ENCODE results near the gene ADAM12.
"Not testable (repeated sequence)": the region's sequence is repeated elsewhere in the genome, so short reads cannot be mapped to it uniquely, and the experiment has no call there.

ADAM12 gene

GRCh38 chr10:125999694-126000093 is 388.6 kb downstream of the ADAM12 start:
- in situ Hi-C loops (cut with HindIII; ENCODE audit: low sequenced_read_pairs) = no loop called here

DNA sequence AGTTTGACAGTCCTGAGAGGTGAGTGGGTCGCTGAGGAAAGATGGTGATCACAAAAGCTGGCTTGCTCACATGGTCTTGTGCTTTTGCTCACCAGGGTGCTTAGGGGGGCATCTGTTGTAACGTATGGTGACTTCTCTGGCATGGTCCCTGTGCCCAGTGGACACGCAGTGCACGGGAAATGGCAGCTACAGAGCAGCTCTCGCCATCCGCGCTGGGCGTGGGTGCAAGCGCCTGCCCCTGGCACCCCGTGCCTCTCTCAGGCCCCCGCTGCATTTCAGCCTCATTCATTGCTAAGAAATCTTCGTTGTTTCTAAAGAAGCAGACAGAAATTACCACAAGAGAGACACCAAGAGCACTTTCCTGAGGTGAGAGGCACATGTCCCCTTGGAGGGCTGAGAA is 390.7 kb downstream of the ADAM12 start:
- in situ Hi-C loops (cut with HindIII; ENCODE audit: low sequenced_read_pairs) = no loop called here

DNA sequence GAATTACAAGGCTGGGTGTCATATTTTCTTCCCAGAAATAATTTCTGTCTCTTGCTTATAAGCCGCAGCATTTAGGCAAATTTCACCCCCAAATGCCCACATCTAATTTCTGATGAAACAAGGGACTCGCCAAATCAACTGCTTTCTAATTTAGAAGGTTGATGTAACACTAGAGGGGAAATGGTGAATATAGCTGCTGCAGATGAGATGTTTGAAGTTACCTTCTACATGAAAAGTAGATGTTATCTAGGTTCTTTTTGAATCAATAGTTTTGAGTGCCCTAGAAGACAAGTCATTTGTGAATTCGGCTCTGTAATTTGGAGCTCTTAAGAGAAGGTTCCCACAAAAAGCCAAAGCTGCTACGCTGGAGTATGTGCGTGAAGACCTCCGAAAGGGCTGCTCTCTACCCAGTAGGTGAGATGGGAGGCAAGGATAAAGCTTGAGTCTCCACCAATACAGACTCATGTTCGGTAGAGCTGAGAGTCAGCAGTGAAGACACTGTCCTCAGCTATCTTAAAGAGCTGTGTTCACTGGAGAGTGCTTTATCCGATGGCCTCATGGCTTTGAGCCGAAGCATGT is 392.5 kb downstream of the ADAM12 start:
- in situ Hi-C loops (cut with HindIII; ENCODE audit: low sequenced_read_pairs) = no loop called here

GRCh38 chr10:125994601-125995000 is 393.7 kb downstream of the ADAM12 start:
- in situ Hi-C loops (cut with HindIII; ENCODE audit: low sequenced_read_pairs) = no loop called here

GRCh38 chr10:125992254-125992653 is 396.0 kb downstream of the ADAM12 start:
- in situ Hi-C loops (cut with HindIII; ENCODE audit: low sequenced_read_pairs) = no loop called here

DNA sequence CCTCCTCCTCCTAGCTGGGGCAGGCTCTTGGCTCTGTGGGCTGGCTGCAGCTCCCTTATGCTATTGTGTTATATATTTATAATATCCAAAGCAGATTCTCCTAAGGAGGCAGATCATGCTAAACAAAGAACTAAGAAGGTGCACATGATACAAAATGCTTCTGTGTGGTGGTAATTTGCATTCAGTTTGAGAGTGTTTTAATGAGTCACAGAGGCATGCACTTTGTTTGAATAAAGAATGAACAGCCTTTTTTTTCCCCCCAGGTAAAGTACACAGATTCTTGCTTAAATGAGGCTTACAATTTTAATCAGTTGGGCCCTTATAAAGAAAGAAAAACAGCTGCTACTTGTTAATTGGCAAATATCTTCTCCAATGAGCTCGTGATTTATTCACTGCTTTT is 396.9 kb downstream of the ADAM12 start:
- in situ Hi-C loops (cut with HindIII; ENCODE audit: low sequenced_read_pairs) = no loop called here

DNA sequence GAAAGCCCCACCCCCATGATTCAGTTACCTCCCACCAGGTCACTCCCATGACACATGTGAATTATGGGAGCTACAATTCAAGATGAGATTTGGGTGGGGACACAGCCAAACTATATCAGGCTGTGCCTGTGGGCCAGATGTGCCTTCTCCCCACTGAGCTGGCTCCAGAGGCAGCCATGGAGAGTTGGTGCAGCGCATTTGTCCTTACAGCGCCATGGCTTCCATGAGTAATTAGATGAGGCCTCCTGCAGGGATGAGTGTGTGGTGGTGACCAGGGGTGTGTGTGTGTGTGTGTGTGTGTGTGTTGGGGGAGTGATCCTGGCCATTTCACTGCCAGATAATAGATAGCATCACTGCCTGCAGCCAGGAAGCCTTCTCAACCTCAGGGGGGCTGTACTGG is 397.3 kb downstream of the ADAM12 start:
- in situ Hi-C loops (cut with HindIII; ENCODE audit: low sequenced_read_pairs) = no loop called here

DNA sequence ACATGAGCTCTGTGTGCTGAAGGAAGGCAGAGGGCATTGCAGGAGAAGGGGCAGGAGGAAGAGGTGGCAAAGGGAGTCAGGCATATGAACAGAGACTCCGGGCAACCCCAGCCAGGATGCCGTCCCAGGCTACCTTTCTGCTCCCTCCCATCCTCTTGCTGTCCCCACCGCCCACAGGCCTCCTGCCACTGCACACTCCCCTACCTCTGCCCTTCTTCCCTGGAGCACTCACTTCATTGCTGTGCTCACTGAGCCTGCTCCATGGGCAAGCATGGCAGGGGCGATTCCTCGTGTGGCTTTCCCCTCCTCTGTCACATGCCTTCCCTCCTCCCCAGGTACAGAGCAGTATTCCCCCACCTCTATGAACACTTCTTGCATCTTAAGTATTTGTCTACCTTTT is 398.5 kb downstream of the ADAM12 start:
- in situ Hi-C loops (cut with HindIII; ENCODE audit: low sequenced_read_pairs) = no loop called here

GRCh38 chr10:125985557-125986240 is 402.6 kb downstream of the ADAM12 start:
- in situ Hi-C loops (cut with HindIII; ENCODE audit: low sequenced_read_pairs) = no loop called here

GRCh38 chr10:125984865-125985495 is 403.3 kb downstream of the ADAM12 start:
- in situ Hi-C loops (cut with HindIII; ENCODE audit: low sequenced_read_pairs) = no loop called here

DNA sequence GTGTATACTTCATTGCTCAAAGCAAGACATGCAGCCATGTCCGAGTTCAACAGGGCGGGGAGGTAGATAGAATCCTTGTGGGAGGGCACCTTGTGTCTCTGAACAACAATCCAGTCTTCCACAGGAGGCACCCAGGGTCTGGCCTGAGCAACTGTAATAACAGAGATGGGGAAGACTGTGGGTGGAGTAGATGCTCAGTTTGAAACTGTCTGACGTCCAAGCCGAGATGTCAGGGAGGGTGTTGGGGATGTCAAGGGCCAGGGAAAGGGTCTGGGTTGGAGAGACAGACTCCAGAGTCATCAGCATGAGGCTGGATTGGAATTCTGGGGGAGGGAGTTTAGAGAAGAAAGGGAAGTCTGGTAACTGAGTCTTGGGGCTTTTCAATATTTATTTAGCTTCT is 403.9 kb downstream of the ADAM12 start:
- in situ Hi-C loops (cut with HindIII; ENCODE audit: low sequenced_read_pairs) = no loop called here

DNA sequence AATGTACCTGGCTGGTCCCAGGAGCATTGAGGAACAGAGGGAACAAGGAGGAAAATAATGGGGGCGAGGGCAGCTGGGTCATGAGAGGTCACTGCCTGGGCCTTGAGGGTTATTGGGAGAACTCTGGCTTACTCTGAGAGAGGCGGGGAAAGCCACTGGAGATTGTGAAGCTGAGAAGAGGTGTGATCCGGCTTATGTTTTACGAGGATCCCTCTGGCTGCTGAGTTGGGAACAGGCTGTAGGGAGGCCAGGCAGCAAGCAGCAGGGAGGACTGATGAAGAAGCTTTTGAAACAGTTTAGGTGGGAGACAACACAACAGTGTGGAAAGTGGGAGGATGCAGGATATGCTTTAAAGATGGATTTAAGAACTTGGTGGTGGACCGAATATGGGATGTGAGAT is 404.6 kb downstream of the ADAM12 start:
- in situ Hi-C loops (cut with HindIII; ENCODE audit: low sequenced_read_pairs) = no loop called here

DNA sequence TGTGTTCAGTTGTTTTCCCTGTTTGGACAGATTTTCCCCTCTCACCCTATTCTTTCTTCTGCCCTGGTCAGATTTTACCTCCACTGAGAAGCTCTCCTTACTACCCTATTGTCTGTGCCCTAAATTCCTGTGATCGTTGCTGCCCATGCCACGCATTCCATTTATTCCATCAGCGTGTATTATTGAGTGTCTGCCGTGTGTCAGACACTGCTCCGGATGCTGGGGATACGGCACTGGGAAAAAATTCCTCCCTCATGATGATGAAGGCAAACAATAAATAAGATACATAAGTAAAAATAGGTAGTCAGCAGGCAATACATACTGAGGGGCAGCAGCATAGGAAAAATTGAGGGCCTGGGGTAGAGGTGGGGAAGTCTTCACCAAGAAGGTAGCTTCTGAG is 405.1 kb downstream of the ADAM12 start:
- in situ Hi-C loops (cut with HindIII; ENCODE audit: low sequenced_read_pairs) = no loop called here

- in situ Hi-C loops (cut with HindIII; ENCODE audit: low sequenced_read_pairs) = no loop called here
Observed at GRCh38 chr10:125982260-125982948, 405.9 kb downstream of the ADAM12 start.

- in situ Hi-C loops (cut with HindIII; ENCODE audit: low sequenced_read_pairs) = no loop called here
Observed at GRCh38 chr10:125980521-125981035, 407.7 kb downstream of the ADAM12 start.

DNA sequence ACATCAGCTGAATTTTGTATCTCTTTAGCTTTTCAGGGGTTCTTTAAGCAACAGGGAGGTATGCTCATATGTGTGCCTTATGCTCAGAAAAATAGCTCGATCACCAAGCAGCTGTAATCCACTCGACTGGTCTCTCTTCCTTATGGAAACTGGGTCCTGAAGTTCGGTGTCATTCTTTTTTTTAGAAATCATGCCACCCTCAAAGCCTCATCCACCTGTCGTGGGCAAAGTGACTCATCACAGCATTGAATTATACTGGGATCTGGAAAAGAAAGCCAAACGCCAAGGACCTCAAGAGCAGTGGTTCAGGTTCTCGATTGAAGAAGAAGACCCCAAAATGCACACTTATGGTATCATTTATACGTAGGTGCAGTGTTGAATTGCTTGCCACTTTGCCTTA is 408.3 kb downstream of the ADAM12 start:
- in situ Hi-C loops (cut with HindIII; ENCODE audit: low sequenced_read_pairs) = no loop called here

DNA sequence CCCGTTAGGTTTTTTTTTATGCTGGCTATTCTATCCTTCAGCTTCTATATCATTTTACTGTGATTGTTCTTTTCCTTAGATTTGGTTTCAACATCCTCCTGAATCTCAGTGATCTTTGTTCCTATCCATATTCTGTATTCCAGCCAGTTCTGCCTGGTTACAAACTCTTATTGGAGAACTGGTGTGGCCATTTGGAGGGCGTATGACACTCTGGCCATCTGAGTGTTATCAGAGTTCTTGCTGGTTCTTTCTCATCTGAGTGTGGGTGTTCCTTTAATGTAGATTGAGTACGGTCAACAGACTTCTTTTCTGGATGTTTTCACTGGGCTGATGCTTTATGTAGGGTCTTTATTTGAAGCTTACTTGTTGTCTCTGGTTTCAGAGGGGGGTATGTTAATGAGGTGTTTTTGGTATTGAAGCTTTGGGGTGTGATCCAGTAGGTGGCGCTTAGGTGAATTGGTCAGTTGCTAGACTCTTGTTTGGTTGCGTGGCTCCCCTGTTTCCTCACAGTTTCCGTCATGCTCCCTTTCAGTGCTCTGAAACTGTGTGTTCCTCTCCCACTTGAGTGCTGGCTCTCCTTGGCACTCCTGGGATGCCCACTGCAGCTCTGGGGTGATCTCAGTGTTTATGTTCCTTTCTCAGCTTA is 411.2 kb downstream of the ADAM12 start:
- in situ Hi-C loops (cut with HindIII; ENCODE audit: low sequenced_read_pairs) = no loop called here

- in situ Hi-C loops (cut with HindIII; ENCODE audit: low sequenced_read_pairs) = not testable (repeated sequence)
Observed at GRCh38 chr10:125970077-125970630, 418.1 kb downstream of the ADAM12 start.

DNA sequence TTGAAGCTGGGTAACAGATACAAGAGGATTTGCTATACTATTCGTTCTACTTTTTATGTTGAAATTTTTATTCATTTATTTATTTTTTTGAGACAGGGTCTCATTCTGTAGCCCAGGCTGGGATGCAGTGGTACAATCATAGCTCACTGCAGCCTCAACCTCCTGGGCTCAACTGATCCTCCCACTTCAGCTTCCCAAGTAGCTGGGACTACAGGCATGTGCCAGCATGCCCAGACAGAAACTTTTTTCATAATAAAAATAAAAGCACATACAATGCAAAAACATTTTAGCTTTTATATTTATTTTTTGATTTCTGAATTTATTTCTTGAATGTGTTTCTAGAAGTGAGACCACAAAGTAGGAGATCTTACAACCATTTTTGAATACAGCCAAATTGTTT is 420.7 kb downstream of the ADAM12 start:
- in situ Hi-C loops (cut with HindIII; ENCODE audit: low sequenced_read_pairs) = no loop called here

DNA sequence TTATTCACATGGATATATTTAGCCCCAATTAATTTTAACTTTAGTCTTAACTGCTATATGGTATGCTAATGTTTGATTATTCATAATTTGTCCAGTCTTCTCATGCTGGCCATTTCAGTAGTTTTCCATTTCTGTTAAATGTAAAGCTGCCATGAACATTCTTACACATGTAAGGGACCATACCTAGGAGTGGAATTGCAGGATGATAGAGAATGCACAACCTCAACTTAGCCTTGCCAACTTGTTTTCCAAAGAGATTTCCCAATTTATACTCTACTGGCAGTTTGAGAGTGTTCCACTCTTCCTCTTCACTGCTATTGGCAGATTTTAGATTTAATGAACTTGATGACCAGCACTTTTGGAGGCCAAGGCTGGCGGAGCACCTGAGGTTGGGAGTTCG is 423.7 kb downstream of the ADAM12 start:
- in situ Hi-C loops (cut with HindIII; ENCODE audit: low sequenced_read_pairs) = no loop called here
